Measurements from ENCODE around the gene SOCS4.
"Not testable (repeated sequence)": the region's sequence is repeated elsewhere in the genome, so short reads cannot be mapped to it uniquely, and the experiment has no call there.

Gene SOCS4

GRCh38 chr14:55000381-55000780 is 26.7 kb upstream of the SOCS4 start:
- Histone ChIP-seq H3K36me3 (ENCODE audit: insufficient read depth) (no peaks in the 10 kb centered on the region), H3K27ac (no peak overlapping the region), H3K79me2 (ENCODE audit: insufficient read depth, low read depth) (no peaks in the 10 kb centered on the region), H3K4me2 (no peak overlapping the region), H3K27me3 (ENCODE audit: insufficient read depth, low read depth) (no peaks in the 10 kb centered on the region), H2AFZ (ENCODE audit: low read depth) (no peak overlapping the region), H4K20me1 (ENCODE audit: insufficient read depth) (no peaks in the 10 kb centered on the region), H3K9ac (no peak overlapping the region), H3K4me1 (ENCODE audit: low read depth, poor library complexity, severe bottlenecking) (no peaks in the 10 kb centered on the region), H3K4me3 (IDR thresholded peaks at IDR 0.05; ENCODE audit: insufficient read depth, low read depth, low read length) (no peak overlapping the region)
- TF ChIP-seq, protein P1, sequence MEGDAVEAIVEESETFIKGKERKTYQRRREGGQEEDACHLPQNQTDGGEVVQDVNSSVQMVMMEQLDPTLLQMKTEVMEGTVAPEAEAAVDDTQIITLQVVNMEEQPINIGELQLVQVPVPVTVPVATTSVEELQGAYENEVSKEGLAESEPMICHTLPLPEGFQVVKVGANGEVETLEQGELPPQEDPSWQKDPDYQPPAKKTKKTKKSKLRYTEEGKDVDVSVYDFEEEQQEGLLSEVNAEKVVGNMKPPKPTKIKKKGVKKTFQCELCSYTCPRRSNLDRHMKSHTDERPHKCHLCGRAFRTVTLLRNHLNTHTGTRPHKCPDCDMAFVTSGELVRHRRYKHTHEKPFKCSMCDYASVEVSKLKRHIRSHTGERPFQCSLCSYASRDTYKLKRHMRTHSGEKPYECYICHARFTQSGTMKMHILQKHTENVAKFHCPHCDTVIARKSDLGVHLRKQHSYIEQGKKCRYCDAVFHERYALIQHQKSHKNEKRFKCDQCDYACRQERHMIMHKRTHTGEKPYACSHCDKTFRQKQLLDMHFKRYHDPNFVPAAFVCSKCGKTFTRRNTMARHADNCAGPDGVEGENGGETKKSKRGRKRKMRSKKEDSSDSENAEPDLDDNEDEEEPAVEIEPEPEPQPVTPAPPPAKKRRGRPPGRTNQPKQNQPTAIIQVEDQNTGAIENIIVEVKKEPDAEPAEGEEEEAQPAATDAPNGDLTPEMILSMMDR (conservative IDR thresholded peaks at IDR 0.05; ENCODE audit: low read depth, low read length), result no peak

DNA sequence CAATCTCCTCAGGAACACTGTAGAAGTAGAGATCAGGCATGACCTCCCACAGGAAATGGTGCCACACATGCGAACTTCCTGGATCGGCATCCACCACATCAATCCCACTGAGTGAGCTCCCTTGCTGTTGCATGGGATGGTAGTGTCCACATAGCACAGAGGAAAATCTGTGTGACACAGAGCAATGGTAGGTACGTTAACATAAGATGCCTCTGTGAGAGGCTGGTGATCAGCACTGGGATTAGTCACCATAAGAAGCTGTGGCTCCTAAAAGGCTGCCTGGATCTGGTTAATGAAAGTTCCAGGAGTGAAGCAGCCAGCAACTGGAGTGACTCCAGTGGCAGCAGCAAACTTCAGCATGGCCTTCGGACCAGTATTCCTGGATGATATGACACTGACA is 22.0 kb upstream of the SOCS4 start:
- H3K79me2 ChIP-seq (ENCODE audit: insufficient read depth, low read depth), result no peaks in the 10 kb centered on the region
- H4K20me1 ChIP-seq (ENCODE audit: insufficient read depth), result no peaks in the 10 kb centered on the region
- no peaks in the 10 kb centered on the region for H3K36me3 ChIP-seq (ENCODE audit: insufficient read depth)
- H3K27ac ChIP-seq, result no peak overlapping the region
- no peaks in the 10 kb centered on the region for H3K27me3 ChIP-seq (ENCODE audit: insufficient read depth, low read depth)
- no peak overlapping the region for H3K4me2 ChIP-seq
- H2AFZ ChIP-seq (ENCODE audit: low read depth), result no peak overlapping the region
- TF ChIP-seq, protein P1 (conservative IDR thresholded peaks at IDR 0.05; ENCODE audit: low read depth, low read length), result no peak
- no peak overlapping the region for H3K9ac ChIP-seq
- H3K4me3 ChIP-seq (IDR thresholded peaks at IDR 0.05; ENCODE audit: insufficient read depth, low read depth, low read length), result no peak overlapping the region
- no peaks in the 10 kb centered on the region for H3K4me1 ChIP-seq (ENCODE audit: low read depth, poor library complexity, severe bottlenecking)

- Histone ChIP-seq H3K9ac (no peak overlapping the region), H3K36me3 (ENCODE audit: insufficient read depth) (no peaks in the 10 kb centered on the region), H3K4me3 (IDR thresholded peaks at IDR 0.05; ENCODE audit: insufficient read depth, low read depth, low read length) (no peak overlapping the region), H4K20me1 (ENCODE audit: insufficient read depth) (no peaks in the 10 kb centered on the region), H2AFZ (ENCODE audit: low read depth) (no peak overlapping the region), H3K4me1 (ENCODE audit: low read depth, poor library complexity, severe bottlenecking) (no peaks in the 10 kb centered on the region), H3K27ac (no peak overlapping the region), H3K4me2 (no peak overlapping the region), H3K27me3 (ENCODE audit: insufficient read depth, low read depth) (no peaks in the 10 kb centered on the region), H3K79me2 (ENCODE audit: insufficient read depth, low read depth) (no peaks in the 10 kb centered on the region)
- TF ChIP-seq, protein P1 (conservative IDR thresholded peaks at IDR 0.05; ENCODE audit: low read depth, low read length), result no peak
These were observed 12.0 kb upstream of the SOCS4 start for GRCh38 chr14:55015006-55015405.

GRCh38 chr14:55019968-55020554 is 7.0 kb upstream of the SOCS4 start:
- TF ChIP-seq, protein P1 (conservative IDR thresholded peaks at IDR 0.05; ENCODE audit: low read depth, low read length), result no peak
- H3K27ac ChIP-seq, result no peak overlapping the region

GRCh38 chr14:55024365-55024764 is 2.7 kb upstream of the SOCS4 start:
- not testable (repeated sequence) for H3K4me2 ChIP-seq; H3K27me3 ChIP-seq (ENCODE audit: insufficient read depth, low read depth); H3K9ac ChIP-seq; H2AFZ ChIP-seq (ENCODE audit: low read depth); H4K20me1 ChIP-seq (ENCODE audit: insufficient read depth); H3K27ac ChIP-seq; H3K36me3 ChIP-seq (ENCODE audit: insufficient read depth); H3K4me3 ChIP-seq (IDR thresholded peaks at IDR 0.05; ENCODE audit: insufficient read depth, low read depth, low read length)
- Histone ChIP-seq H3K79me2 (ENCODE audit: insufficient read depth, low read depth) (peaks cover 36% of the 10 kb centered on the region), H3K4me1 (ENCODE audit: low read depth, poor library complexity, severe bottlenecking) (peaks cover 15% of the 10 kb centered on the region)

More at GRCh38 chr14:55019968-55020554, 7.0 kb upstream of the SOCS4 start:
- H3K79me2 ChIP-seq (ENCODE audit: insufficient read depth, low read depth), result no peaks in the 10 kb centered on the region
- no peaks in the 10 kb centered on the region for H4K20me1 ChIP-seq (ENCODE audit: insufficient read depth)
- no peak overlapping the region for H3K4me2 ChIP-seq
- H3K27me3 ChIP-seq (ENCODE audit: insufficient read depth, low read depth), result no peaks in the 10 kb centered on the region
- H3K36me3 ChIP-seq (ENCODE audit: insufficient read depth), result no peaks in the 10 kb centered on the region
- no peak overlapping the region for H3K4me3 ChIP-seq (IDR thresholded peaks at IDR 0.05; ENCODE audit: insufficient read depth, low read depth, low read length)
- H2AFZ ChIP-seq (ENCODE audit: low read depth), result no peak overlapping the region
- no peak overlapping the region for H3K9ac ChIP-seq
- no peaks in the 10 kb centered on the region for H3K4me1 ChIP-seq (ENCODE audit: low read depth, poor library complexity, severe bottlenecking)
